ENCODE measurements around the gene SNX32.

Gene SNX32

GRCh38 chr11:65833297-65834030 is at the start of gene SNX32:
TSS of gene SNX32 (plus strand) at chr11:65833963. CDS start at chr11:65834066, 103 bp downstream.
- peak; percentile 98 for FAIRE-seq
- peak; percentile 96 for DNase-seq (ENCODE audit: insufficient read length, low spot score)

- FAIRE-seq: no peak
These were observed 48.3 kb upstream of the SNX32 start for GRCh38 chr11:65785319-65786007.

GRCh38 chr11:65786008-65786785 is 47.6 kb upstream of the SNX32 start:
- DNase-seq (ENCODE audit: insufficient read length, low spot score): no peak
- no peak for FAIRE-seq

More at GRCh38 chr11:65785319-65786007, 48.3 kb upstream of the SNX32 start:
- DNase-seq (ENCODE audit: insufficient read length, low spot score): no peak

- DNase-seq (ENCODE audit: insufficient read length, low spot score) (no peak), FAIRE-seq (no peak)
These were observed 46.8 kb upstream of the SNX32 start, which contains the start of gene OVOL1 for GRCh38 chr11:65786786-65787636. TSS of gene OVOL1 (plus strand) at chr11:65787063. CDS start at chr11:65787374, 311 bp downstream.

- no peak for FAIRE-seq
- no peak for DNase-seq (ENCODE audit: insufficient read length, low spot score)
These were observed 45.8 kb upstream of the SNX32 start for GRCh38 chr11:65787649-65788622.

- no peak for FAIRE-seq
- no peak for DNase-seq (ENCODE audit: insufficient read length, low spot score)
These were observed 44.9 kb upstream of the SNX32 start for GRCh38 chr11:65788821-65789220.

GRCh38 chr11:65789230-65790103 is 44.3 kb upstream of the SNX32 start:
- no peak for FAIRE-seq
- no peak for DNase-seq (ENCODE audit: insufficient read length, low spot score)

GRCh38 chr11:65790104-65790901 is 43.5 kb upstream of the SNX32 start:
- FAIRE-seq (no peak), DNase-seq (ENCODE audit: insufficient read length, low spot score) (no peak)

GRCh38 chr11:65790902-65791650 is 42.7 kb upstream of the SNX32 start:
- DNase-seq (ENCODE audit: insufficient read length, low spot score): no peak
- FAIRE-seq: no peak

- FAIRE-seq: peak; percentile 93
- peak; percentile 96 for DNase-seq (ENCODE audit: insufficient read length, low spot score)
These were observed 42.0 kb upstream of the SNX32 start for GRCh38 chr11:65791719-65792213.

- no peak for DNase-seq (ENCODE audit: insufficient read length, low spot score)
- no peak for FAIRE-seq
These were observed 41.3 kb upstream of the SNX32 start for GRCh38 chr11:65792456-65792855.

GRCh38 chr11:65793144-65793581 is 40.6 kb upstream of the SNX32 start:
- FAIRE-seq: no peak

GRCh38 chr11:65793625-65794400 is 40.0 kb upstream of the SNX32 start:
- FAIRE-seq (no peak), DNase-seq (ENCODE audit: insufficient read length, low spot score) (no peak)

More at GRCh38 chr11:65793144-65793581, 40.6 kb upstream of the SNX32 start:
- DNase-seq (ENCODE audit: insufficient read length, low spot score): no peak

GRCh38 chr11:65794570-65795510 is 38.9 kb upstream of the SNX32 start:
- FAIRE-seq: no peak
- DNase-seq (ENCODE audit: insufficient read length, low spot score): no peak
